HEK293T (cell line): Measurements from ENCODE around the gene RNU4-1.

Source experiments
- ELF4 ChIP-seq: fragments of 450-650 bp; IDR thresholded peaks from 2 replicates; pipeline ENCODE4 v1.6.1; 2017; ENCODE audit warnings: antibody characterized with exemption
- HDGF ChIP-seq: fragments of 450-650 bp; IDR thresholded peaks from 2 replicates; pipeline ENCODE4 v1.6.1; 2017; ENCODE audit warnings: antibody characterized with exemption, borderline replicate concordance
- NFRKB ChIP-seq: fragments of 450-650 bp; IDR thresholded peaks from 2 replicates; pipeline ENCODE4 v1.6.1; 2016; ENCODE audit warnings: mild to moderate bottlenecking, moderate library complexity
- SUZ12 ChIP-seq: fragments of 450-650 bp; IDR thresholded peaks from 2 replicates; pipeline ENCODE4 v1.6.1; 2016; ENCODE audit warnings: mild to moderate bottlenecking

GRCh38 chr12:120263748-120264085, 29.3 kb downstream of the RNU4-1 start:
- TF ChIP-seq ELF4 (no peak), NFRKB (no peak), SUZ12 (no peak), HDGF (no peak)
